NCI-H510A (cell line): ENCODE data around the gene FGD2.

Experiments used
- DNase-seq: peaks from one replicate; lab custom pipeline; 2025; lab: John Stamatoyannopoulos, UW

Gene FGD2

DNA sequence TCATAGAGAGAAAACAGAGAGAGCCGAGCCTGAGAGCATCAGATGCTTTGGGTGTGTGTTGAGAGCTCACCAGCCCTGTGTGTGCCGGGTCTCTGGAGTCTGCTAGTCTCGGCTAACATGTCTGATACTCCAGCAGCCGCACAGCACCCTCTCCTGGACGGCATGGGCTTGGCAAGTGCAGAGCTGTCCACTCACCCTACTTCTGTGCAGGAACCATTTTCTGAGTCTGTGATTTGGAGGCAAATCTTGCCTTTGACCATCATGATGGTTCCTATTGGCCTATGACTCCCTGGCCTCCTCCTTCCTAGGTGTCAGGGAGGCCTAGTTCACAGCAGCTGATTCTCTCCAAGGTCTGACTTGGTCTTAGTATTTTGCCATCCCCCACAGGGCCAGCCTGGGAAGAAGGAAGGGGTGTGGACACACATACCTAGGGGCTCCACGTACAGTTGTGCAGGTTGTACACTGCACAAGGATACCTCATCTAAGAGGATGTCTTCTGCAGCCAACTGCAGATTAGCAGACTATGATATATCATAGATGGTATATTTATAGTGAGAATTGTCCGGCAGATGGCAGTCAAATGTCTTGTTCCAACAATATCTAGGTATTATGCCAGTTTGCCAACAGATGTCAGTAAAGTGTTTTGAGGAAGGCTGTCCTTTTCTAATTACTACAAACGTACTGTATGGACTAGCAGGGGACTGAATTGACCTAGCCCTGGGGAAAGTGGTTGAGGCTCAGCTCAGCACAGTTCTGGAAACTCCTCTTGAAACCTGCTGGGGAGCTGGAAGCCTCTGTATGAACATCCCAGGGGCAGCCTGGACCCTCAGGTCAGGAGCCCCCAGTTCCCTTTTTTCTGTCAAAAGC is 13.0 kb downstream of the FGD2 start:
- DNase-seq = peak; percentile 77

GRCh38 chr6:37019065-37019450 is 13.6 kb downstream of the FGD2 start:
- DNase-seq = no peak

DNA sequence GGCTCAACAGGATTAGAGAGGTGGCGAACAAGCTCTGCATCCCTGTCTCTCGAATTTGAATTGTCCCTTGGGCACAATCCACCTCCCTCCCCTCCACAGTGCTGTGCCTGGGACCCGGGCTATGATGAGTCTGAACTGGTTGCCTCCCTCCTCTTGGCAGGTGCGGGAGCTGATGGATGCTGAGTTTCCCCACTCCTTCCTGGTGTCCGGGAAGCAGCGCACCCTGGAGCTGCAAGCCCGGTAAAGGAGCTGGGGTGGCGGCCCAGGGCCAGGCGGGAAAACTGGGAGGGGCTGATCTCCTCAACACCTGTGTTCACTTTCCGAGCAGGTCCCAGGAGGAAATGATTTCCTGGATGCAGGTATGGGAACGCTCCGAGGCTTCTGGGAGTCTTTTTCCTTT is 14.9 kb downstream of the FGD2 start:
- peak; percentile 83 for DNase-seq

- DNase-seq = no peak
Measured at GRCh38 chr6:37020812-37021211, 15.4 kb downstream of the FGD2 start.

DNA sequence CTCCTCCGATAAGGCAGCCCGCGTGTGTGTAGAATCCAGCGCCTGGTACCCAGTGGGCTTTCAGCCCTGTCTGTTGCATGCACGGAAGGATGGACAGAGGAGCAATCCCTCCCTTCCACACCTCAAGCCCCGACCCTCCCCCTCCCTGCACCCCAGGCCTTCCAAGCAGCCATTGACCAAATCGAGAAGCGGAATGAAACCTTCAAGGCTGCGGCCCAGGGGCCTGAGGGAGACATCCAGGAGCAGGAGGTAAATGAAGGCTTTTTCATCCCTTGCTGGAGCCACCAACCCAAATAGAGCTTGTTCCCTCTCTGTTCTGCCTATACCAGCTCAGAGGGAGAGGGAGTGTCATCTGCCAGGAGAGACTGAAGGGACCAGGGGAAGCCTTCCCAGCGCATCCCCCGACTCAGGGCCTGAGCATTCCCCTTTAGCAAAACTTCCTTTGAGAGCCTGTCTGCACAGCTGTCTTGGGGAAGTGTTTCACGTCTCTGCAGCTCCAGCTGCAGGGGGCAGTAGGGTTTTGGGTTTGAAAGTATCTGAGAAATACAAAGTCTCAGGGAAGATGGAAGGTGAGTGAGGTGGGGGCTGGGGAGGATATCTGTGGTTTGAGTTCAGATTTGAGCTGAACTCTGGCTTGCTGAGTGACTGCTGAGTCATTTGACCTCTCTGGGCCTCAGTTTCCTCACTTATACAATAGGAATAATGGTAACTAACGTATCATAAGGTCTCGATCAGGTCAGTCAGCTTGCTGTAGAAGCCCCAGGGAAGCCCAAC is 16.1 kb downstream of the FGD2 start:
- no peak for DNase-seq

DNA sequence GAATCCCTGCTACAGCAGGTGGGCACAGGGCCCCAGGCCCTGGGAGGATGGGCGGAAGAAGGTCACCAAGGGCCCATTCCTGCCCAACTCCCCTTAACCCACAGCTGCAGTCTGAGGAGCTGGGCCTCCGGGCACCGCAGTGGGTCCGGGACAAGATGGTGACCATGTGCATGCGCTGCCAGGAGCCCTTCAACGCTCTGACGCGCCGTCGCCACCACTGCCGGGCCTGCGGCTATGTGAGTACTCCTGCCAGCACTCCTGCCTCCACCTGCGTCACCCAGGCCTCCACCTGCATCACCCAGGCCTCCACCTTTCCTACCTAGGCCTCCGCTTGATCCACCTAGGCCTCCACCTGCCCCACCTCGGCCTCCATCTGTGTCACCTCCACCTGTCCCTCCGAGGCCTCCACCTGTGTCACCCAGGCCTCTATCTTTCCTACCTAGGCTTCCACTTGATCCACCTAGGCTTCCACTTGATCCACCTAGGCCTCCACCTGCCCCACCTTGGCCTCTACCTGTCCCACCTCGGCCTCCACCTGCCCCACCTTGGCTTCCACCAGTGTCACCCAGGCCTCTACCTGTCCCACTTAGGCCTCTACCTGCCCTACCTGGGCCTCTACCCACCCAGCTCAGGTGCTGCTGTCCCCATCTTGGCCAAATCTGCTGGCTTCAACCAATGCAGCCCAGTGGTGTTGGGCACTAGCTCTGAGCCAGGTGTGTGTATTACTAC is 16.8 kb downstream of the FGD2 start:
- no peak for DNase-seq

DNA sequence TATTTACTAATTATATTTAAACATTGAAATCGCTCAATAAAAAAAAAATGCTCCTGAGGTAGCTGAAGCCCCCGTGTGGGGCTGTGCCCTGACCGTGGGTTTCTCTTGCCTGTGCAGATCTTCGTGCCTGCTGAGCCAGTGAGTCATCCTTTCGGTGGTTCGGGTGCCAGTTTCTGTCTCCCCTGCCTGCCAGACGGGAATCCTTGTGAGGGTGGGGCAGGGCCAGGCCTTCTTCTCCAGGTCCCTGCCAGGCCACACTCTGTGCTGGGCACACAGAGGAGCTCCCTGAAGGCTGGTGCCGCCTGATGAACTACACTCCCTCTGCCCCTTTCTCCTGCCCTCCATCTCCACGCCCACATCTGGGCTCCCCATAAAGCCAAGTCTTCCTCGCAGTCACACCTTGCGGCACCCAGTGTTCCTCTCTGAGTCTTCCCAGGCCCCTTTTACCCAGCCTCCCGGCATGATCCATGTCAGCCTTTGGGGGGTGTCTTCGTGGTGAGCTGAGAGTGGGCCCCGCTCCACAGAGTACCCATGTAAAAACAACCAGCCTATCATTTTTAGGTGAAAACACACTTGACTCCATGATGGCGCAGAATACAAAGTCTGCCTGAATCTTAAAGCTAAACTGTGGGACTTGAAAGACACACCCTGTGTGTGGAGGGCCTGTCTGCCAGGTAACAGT is 19.3 kb downstream of the FGD2 start:
- no peak for DNase-seq

GRCh38 chr6:37025621-37026466 is 20.4 kb downstream of the FGD2 start:
- no peak for DNase-seq

GRCh38 chr6:37027036-37027720 is 21.7 kb downstream of the FGD2 start:
- DNase-seq = no peak

DNA sequence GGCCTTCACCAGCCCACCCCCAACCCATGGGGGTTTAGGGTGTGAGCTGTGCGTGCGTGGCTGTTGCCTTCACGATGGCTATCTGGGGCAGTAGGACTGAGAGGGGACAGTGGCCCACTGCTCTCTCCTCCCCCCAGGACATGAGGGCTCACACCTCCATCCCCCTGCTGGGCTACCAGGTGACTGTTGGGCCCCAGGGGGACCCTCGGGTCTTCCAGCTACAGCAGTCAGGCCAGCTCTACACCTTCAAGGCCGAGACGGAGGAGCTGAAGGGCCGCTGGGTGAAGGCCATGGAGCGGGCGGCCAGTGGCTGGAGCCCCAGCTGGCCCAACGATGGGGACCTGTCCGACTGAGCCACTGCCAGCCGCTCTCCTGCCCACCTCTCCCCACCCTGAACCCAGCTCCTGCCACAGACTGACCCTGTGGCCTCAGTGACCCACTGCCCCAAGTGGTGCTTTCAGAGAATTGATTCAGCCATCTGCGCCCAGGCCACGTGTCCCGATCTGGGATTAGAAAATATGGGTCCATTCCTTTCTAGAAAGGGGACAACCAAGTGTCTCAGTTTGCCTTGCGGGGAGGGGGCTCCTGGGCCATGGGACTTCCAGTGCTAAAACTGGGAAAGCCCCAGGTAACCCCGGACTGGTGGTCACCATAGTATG is 22.5 kb downstream of the FGD2 start:
- DNase-seq = no peak

DNA sequence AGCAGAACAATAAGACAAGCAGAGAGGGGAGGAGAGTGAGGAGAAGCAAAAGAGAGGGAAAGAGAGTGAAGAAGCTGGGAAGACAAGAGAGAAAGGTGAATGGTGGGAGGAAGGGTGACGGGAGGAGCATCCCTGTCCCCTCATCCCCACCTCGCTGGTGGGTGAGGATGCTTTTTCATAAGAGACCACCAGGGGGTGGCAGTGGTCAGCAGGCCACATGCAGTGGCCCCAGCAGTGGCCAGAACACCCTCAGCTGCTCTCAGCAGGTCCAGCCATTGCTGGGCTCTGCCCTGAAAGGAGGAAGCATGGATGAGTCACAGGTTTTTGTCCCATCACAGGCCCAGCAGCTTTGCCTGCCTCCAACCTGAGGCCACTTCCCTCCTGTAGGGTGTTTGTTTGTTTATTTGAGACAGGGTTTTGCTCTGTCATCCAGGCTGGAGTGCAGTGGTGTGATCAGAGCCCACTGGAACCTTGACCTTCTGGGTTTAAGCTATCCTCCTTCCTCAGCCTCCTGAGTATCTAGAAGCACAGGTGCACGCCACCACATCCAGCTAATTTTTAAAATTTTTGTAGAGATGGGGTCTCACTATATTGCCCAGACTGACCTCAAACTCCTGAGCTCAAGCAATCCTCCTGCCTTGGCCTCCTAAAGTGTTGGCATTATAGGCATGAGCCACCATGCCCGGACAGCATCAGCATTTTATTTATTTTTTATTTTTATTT is 24.0 kb downstream of the FGD2 start:
- DNase-seq = peak; percentile 31

GRCh38 chr6:37030599-37030998 is 25.1 kb downstream of the FGD2 start:
- DNase-seq = no peak

DNA sequence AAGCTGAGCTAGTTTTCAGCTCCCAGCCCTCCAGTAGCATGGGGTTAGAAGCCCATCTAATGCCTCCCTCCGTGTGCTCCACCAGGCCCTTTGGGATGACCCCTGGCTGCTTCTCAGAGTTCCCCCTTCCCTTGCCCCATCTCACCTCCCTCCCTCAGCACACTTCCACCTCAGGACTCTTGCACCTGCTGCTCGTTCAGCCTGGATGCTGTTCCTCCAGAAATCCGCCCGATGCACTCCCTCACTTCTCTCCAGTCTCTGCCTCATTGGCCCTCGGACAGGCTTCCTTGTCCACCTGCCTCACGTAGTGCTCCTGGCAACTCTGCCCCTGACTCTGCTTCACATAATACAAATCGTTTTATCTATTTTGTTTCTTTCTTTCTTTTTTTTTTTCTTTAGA is 26.8 kb downstream of the FGD2 start:
- DNase-seq = no peak

GRCh38 chr6:37033255-37033654 is 27.8 kb downstream of the FGD2 start:
- DNase-seq = no peak

GRCh38 chr6:37033819-37034795 is 28.7 kb downstream of the FGD2 start:
- DNase-seq = no peak

DNA sequence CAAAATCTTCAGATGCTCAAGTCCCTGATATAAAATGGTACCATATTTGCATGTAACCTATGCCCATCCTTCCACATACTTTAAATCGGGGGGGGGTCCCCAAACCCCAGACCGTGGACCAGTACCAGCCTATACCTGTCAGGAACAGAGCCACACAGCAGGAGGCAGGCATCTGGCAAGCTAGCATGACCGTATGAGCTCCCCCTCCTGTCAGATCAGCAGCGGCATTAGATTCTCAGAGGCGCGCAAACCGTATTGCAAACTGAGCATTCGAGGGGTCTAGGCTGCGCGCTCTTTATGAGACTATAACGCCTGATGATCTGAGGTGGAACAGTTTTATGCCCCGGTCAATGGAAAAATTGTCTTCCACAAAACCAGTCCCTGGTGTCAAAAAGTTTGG is 30.7 kb downstream of the FGD2 start:
- DNase-seq = no peak

DNA sequence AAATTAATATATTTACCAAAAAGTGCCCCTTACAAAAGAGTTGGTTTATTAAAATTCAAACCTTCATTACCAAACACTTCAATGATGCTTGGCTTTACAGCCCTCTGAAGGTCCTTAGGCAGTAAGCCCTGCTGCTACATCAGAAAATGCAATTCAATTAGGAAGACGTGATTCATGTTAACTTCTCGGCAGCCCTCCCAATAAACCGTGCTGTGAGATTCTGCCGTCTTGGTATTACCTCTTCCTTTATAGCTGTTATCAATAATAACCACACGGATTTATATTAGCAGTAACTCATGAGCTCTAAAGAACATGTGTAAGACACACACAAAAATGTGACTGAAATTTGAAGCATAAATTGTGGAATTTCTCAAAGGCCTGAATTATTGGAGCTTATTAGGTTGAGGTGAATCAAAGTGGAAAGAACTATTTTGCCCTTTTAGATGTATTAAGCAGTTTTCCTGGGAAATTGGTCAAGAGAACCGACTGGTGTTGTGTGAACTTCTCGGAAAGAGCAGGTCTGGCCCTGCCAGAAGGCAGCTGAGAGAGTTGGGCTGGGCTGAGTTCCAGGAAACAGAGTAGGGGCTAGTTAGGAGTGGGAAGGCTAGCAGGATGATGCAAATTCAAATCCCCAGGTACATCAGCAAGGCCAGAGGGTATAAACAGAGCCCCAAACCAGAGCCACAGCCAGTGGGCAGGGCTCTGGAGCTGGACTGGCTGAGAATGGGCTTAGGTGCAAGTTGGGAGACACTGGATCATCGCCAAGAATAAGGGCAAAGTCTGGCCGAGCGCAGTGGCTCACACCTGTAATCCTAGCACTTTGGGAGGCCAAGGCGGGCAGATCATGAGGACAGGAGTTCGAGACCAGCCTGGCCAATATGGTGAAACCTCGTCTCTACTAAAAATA is 33.1 kb downstream of the FGD2 start:
- no peak for DNase-seq
